Epithelial cell of proximal tubule (primary cell): Measurements from ENCODE around the gene CADM3. TPM values are rescaled to one million over a fixed set of nuclear protein-coding genes. Genes with fewer than 3 reads are reported as not detected.
A peak's percentile ranks its signal among the peaks of the same experiment; 100 is the strongest.

Experiments
- DNase-seq: peaks from one replicate; pipeline ENCODE4 v3.0.0-alpha.2; 2011; ENCODE audit warnings: low read depth
- H3K4me3 ChIP-seq: 2 replicates; pipeline ENCODE4 v1.5.1; 2011; ENCODE audit warnings: low read depth, mild to moderate bottlenecking, low read length
- total RNA-seq: library from RNA; depleted of rRNA; stranded (reverse); fragments of >200 nt; gene quantifications from 2 replicates; pipeline ENCODE4 v1.2.3, GENCODE V29; 2015
- TF ChIP-seq, protein P1 (sequence below): conservative IDR thresholded peaks from 2 replicates; pipeline ENCODE4 v1.5.1; 2012; ENCODE audit warnings: low read depth, mild to moderate bottlenecking, low read length

The CADM3 gene
- total RNA-seq, 1 donor from 2014 or later = not detected

DNA sequence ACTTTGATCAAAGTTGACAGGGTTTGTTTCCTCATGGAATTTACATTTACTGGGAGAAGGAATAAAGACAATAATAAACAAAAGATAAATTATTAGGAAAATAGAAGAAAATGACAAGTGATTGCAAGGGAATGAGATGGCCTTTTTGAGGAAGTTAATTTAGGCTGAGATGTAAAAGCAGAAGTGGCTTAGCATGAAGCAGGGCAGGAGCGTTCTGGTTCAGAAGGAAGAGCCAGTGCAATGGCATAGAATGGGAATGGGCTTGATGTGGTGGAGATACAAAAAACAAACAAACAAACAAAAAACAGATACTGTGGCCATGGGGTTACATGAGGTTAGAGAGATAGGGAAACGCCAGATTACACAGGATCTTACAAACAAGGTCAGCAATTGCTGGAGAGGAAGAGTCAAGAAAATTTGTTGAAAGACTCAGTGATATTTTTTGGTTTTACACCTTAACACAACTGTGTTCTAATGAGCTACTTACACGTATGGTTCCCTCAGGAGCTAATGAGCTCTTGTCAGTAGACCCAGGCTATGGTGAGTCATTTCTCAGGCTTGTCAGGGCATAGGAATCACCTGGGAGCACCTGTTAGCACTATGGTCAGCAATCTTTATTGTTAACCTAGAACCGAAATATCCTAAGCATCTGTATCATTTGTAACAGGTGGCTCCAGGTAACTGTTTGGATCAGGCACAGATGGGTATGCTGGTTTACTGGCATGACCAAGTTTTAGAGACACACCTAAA, 8.7 kb upstream of the CADM3 start:
- H3K4me3 ChIP-seq = no peak overlapping the region
- DNase-seq = no peak
- TF ChIP-seq, protein P1, sequence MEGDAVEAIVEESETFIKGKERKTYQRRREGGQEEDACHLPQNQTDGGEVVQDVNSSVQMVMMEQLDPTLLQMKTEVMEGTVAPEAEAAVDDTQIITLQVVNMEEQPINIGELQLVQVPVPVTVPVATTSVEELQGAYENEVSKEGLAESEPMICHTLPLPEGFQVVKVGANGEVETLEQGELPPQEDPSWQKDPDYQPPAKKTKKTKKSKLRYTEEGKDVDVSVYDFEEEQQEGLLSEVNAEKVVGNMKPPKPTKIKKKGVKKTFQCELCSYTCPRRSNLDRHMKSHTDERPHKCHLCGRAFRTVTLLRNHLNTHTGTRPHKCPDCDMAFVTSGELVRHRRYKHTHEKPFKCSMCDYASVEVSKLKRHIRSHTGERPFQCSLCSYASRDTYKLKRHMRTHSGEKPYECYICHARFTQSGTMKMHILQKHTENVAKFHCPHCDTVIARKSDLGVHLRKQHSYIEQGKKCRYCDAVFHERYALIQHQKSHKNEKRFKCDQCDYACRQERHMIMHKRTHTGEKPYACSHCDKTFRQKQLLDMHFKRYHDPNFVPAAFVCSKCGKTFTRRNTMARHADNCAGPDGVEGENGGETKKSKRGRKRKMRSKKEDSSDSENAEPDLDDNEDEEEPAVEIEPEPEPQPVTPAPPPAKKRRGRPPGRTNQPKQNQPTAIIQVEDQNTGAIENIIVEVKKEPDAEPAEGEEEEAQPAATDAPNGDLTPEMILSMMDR = no peak

DNA sequence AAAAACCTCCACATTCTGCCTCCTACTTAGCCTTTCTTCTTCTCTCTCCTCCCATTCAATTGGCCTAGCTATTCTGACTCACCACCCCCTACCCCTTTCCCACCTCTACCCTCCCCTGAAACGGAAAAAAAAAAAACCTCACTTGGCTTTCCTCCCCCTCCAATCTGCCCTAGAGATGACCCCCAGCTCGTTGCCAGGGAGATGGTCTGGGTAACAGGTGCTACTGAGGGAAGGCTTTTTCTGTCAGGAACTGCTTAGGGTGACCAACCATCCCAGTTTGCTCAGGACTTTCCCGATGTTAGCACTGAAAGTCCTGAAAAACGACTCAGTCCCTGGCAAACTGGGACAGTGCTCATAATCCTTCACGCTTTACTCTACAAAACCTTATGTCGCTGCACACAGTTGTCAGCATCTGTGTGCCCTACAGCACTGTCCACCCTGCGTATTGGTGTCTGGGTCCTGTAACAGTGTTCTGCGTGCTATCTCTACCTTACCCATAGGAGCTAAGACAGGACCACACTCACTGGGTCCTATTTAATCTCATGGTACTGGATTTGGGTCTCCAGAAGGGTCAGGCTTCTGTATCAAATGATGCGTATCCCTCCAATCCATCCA, 7.7 kb upstream of the CADM3 start:
- no peak overlapping the region for H3K4me3 ChIP-seq
- TF ChIP-seq, protein P1 = no peak
- no peak for DNase-seq

GRCh38 chr1:159168043-159168442, 3.4 kb upstream of the CADM3 start:
- TF ChIP-seq, protein P1 = no peak
- DNase-seq = no peak

DNA sequence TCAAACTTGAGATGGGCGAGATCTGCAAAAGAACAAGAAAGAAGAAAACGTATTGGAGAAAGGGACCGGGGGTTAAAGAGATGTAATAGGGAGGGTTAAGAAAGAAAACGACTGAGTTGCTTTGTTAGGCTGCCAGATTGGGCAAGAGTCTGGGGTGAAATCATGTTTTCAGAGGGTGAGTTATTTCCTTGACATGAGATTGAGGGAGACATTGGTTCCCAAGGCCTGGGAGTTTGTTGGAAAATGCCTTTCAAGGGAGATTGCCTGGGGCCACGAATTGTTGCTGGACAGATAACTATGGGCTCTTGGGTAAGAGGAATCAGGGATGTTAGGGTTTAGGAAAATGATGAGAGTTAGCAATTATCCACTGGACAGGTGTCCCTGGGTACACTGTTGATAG, 776 bp upstream of the CADM3 start:
- no peak for DNase-seq
- TF ChIP-seq, protein P1 = no peak
- no peak overlapping the region for H3K4me3 ChIP-seq

More at GRCh38 chr1:159168043-159168442, 3.4 kb upstream of the CADM3 start:
- H3K4me3 ChIP-seq = no peak overlapping the region

DNA sequence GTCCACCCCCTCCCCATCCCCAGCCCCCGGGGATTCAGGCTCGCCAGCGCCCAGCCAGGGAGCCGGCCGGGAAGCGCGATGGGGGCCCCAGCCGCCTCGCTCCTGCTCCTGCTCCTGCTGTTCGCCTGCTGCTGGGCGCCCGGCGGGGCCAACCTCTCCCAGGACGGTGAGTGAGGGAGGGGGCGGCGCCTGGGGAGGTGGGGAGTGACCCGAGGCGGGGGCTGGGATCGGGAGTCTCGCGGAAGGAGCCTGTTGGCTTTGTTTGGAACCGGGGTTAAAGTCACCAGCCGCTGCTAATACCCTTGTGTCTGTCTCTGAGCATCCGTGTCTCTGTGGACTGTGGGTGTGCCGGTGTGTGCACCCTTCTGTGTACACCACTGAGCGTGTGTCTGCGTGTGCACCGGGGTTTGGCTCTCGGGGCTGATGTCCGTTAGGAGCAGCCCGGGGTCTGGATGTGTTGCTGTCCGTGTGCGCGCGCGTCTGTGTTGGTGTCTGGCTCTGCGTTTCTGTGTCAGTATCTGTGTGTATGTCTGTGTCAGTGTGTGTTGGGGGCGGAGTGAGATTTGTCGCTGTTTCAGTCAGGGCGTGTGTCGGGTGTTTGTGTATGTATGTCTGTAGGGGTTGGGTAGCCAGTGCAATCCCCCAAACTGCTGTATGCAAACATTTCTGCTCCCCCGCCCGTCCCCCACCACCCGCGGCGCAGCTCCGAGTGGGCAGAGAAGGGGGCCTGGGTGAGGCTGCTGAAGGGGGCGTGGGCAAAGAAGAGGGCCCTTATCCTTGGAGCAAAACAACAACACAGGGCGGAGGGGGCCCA, 480 bp downstream of the CADM3 start:
- peak overlapping the region; percentile 26 for H3K4me3 ChIP-seq
- DNase-seq = no peak
- TF ChIP-seq, protein P1 = no peak

GRCh38 chr1:159172614-159173291, 1.3 kb downstream of the CADM3 start:
- TF ChIP-seq, protein P1 = no peak
- DNase-seq = no peak
- no peak overlapping the region for H3K4me3 ChIP-seq
